Neuronal stem cell (in vitro differentiated cells): ENCODE measurements around the gene EPS8L3.

Experiments
- DNase-seq: peaks from one replicate; pipeline ENCODE4 v3.0.0-alpha.2; 2013; ENCODE audit warnings: low spot score
- H2AFZ ChIP-seq: one replicate; pipeline ENCODE4 v1.6.1; 2013; ENCODE audit warnings: mild to moderate bottlenecking, low read length, inconsistent platforms
- H2AK5ac ChIP-seq: 2 replicates; pipeline ENCODE4 v1.6.1; 2013; ENCODE audit warnings: low read depth, mild to moderate bottlenecking, inconsistent platforms, low read length, moderate library complexity, mixed read lengths
- H2BK120ac ChIP-seq: 2 replicates; pipeline ENCODE4 v1.6.1; 2013; ENCODE audit warnings: low read depth, mild to moderate bottlenecking, inconsistent platforms, low read length, moderate library complexity, mixed read lengths
- H2BK12ac ChIP-seq: one replicate; pipeline ENCODE4 v1.6.1; 2013; ENCODE audit warnings: low read length, inconsistent platforms
- H2BK15ac ChIP-seq: 2 replicates; pipeline ENCODE4 v1.6.1; 2013; ENCODE audit warnings: mild to moderate bottlenecking, low read length, inconsistent platforms, mixed read lengths
- H2BK5ac ChIP-seq: one replicate; pipeline ENCODE4 v1.6.1; 2013; ENCODE audit warnings: inconsistent platforms, mild to moderate bottlenecking, low read length, moderate library complexity
- H3K14ac ChIP-seq: one replicate; pipeline ENCODE4 v1.6.1; 2013; ENCODE audit warnings: low read length, inconsistent platforms
- H3K18ac ChIP-seq: 2 replicates; pipeline ENCODE4 v1.6.1; 2013; ENCODE audit warnings: low read length, inconsistent platforms
- H3K23ac ChIP-seq: 2 replicates; pipeline ENCODE4 v1.6.1; 2013; ENCODE audit warnings: low read depth, mild to moderate bottlenecking, mixed read lengths, low read length, inconsistent platforms; ENCODE audit not compliant: poor library complexity
- H3K27ac ChIP-seq: replicated peaks from 3 replicates; pipeline ENCODE4 v1.5.1; 2013; ENCODE audit warnings: low read length, inconsistent platforms
- H3K27me3 ChIP-seq, 3 experiments: 2 replicates each; pipeline ENCODE4 v1.6.1; 2013; ENCODE audit warnings: low read length in 3 of 3, mild to moderate bottlenecking in 2 of 3, inconsistent platforms in 1 of 3, low read depth in 1 of 3, mixed read lengths in 1 of 3, moderate library complexity in 1 of 3; ENCODE audit not compliant: control insufficient read depth in 3 of 3, insufficient read depth in 3 of 3
- H3K36me3 ChIP-seq, 2 donors: replicated peaks in 1 of 2; 2 replicates each; pipeline ENCODE4 v1.6.1; 2013; ENCODE audit warnings: low read length in 2 of 2; ENCODE audit not compliant: control insufficient read depth in 2 of 2, insufficient read depth in 2 of 2
- H3K4ac ChIP-seq: 2 replicates; pipeline ENCODE4 v1.6.1; 2013; ENCODE audit warnings: inconsistent platforms, mild to moderate bottlenecking, low read length, moderate library complexity
- H3K4me1 ChIP-seq, 2 donors: 1 replicate in 1 of 2; 2 replicates in 1 of 2; pipeline ENCODE4 v1.6.1; 2013; ENCODE audit warnings: low read length in 2 of 2, low read depth in 1 of 2; ENCODE audit not compliant: control insufficient read depth in 2 of 2, insufficient read depth in 1 of 2
- H3K4me2 ChIP-seq: one replicate; pipeline ENCODE4 v1.6.1; 2013; ENCODE audit warnings: mild to moderate bottlenecking, low read length, inconsistent platforms; ENCODE audit not compliant: insufficient read depth, poor library complexity, severe bottlenecking
- H3K4me3 ChIP-seq, 2 donors: 2 replicates each; pipeline ENCODE4 v1.5.1; 2013; ENCODE audit warnings: low read length in 2 of 2, mild to moderate bottlenecking in 2 of 2, inconsistent platforms in 1 of 2, moderate library complexity in 1 of 2
- H3K79me1 ChIP-seq: one replicate; pipeline ENCODE4 v1.6.1; 2013; ENCODE audit warnings: low read depth, mild to moderate bottlenecking, inconsistent platforms, low read length, moderate library complexity
- H3K9ac ChIP-seq: one replicate; pipeline ENCODE4 v1.6.1; 2013; ENCODE audit warnings: mild to moderate bottlenecking, low read depth, low read length, inconsistent platforms; ENCODE audit not compliant: poor library complexity
- H3K9me3 ChIP-seq, 2 donors: replicated peaks in 1 of 2; 2 replicates each; pipeline versions ENCODE3 to v1.6.1; 2013; ENCODE audit warnings: low read length in 2 of 2, mild to moderate bottlenecking in 2 of 2, inconsistent platforms in 1 of 2, low read depth in 1 of 2, mixed read lengths in 1 of 2, moderate library complexity in 1 of 2; ENCODE audit not compliant: control insufficient read depth in 2 of 2, insufficient read depth in 1 of 2
- H4K8ac ChIP-seq: one replicate; pipeline ENCODE4 v1.6.1; 2013; ENCODE audit warnings: low read depth, mild to moderate bottlenecking, inconsistent platforms, low read length, moderate library complexity
- H4K91ac ChIP-seq: one replicate; pipeline ENCODE4 v1.6.1; 2013; ENCODE audit warnings: low read length, low read depth, mild to moderate bottlenecking, inconsistent platforms; ENCODE audit not compliant: poor library complexity
- WGBS, 2 donors: extraction: QIAGEN DNeasy Blood & Tissue Kit; methylation state at CpG; one replicate each; pipeline ENCODE4 v1.1.7; 2013; ENCODE audit warnings: missing lambda C conversion rate in 2 of 2, mixed read lengths in 1 of 2; ENCODE audit not compliant: insufficient read length in 2 of 2, insufficient replicate concordance in 1 of 2; ENCODE audit errors: extremely low coverage in 2 of 2; 5-methylcytosine and 5-hydroxymethylcytosine counted together

EPS8L3 gene

DNA sequence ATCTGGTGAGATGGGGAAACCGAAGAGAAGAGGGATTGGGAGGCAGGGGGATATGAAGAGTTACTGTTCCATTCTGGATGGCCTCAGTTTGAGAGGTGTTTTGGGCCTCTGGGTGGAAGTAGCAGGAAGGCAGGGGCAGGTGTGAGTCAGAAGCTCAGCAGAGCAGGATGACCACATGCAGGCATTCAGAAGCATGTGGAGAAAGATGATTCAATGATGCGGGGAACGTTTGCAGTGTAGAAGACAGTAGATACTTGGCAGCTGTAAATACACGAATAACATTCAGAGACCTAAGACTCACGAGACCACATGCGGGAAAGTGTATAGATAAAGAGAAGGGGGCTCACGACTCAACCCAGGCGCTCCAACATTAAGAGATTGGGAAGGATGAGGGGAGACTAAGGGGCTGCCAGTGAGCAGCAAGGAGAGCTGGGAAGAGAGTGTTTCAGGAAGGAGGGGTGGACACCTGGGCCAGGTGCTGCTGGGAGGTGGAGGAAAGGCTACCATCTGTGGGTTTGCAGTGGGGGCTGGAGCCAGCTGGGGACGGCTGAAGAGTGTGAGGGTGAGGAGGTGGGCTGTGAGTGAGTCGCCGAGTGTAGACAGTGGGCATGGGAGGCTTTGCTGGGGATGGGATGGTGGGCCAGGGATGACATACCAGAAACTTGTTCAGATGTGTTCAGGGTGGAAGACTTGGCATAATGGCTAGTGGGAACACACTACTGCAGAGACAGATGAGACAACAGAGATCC lies 5.8 kb upstream of the EPS8L3 start:
- H2BK12ac ChIP-seq, result no peak overlapping the region
- no peak overlapping the region for H4K8ac ChIP-seq
- H3K18ac ChIP-seq, result peak overlapping the region; percentile 17
- H3K4me3 ChIP-seq, result no peak overlapping the region
- H2BK15ac ChIP-seq, result no peak overlapping the region
- no peak for DNase-seq
- no peak overlapping the region for H3K9ac ChIP-seq
- H3K23ac ChIP-seq, result no peak overlapping the region
- peaks cover 0 to 62% (median 0%) of the 10 kb centered on the region in 3 experiments for H3K27me3 ChIP-seq
- H3K36me3 ChIP-seq, result no peaks in the 10 kb centered on the region
- H4K91ac ChIP-seq, result no peak overlapping the region
- no peaks in the 10 kb centered on the region for H3K9me3 ChIP-seq
- no peak overlapping the region for H3K4ac ChIP-seq
- H2BK120ac ChIP-seq, result no peak overlapping the region
- WGBS, 2 donors, result no CpG with 5 or more reads among the region's 11 CpGs
- H2AK5ac ChIP-seq, result peak overlapping the region; percentile 38
- H2BK5ac ChIP-seq, result no peak overlapping the region
- H3K4me1 ChIP-seq, result peaks cover 0 to 1% of the 10 kb centered on the region in 2 donors
- no peak overlapping the region for H3K27ac ChIP-seq
- H3K79me1 ChIP-seq, result no peaks in the 10 kb centered on the region
- no peak overlapping the region for H3K4me2 ChIP-seq
- H2AFZ ChIP-seq, result no peak overlapping the region
- peak overlapping the region; percentile 89 for H3K14ac ChIP-seq

DNA sequence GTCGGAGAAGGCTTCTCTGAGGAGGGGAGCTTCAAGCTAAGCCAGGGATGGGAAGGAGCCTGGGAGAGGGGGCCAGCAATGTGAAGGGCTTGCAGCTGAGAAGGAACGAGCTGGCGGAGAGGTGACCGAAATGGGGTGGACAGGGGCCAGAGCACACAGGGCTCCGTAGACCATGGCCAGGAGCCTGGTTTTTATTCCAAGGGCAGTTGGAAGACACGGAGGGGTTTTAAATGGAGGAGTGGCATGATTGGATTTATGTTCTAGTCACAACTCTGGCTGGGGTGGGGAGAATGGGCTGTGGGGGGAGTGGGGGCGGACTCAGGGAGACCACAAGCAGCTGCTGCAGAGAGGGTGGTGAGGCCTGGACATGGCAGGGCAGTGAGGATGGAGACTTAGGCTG lies 5.1 kb upstream of the EPS8L3 start:
- Histone ChIP-seq H3K4ac (no peak overlapping the region), H2BK12ac (no peak overlapping the region), H3K23ac (peak overlapping the region; percentile 36), H3K36me3 (no peaks in the 10 kb centered on the region), H3K14ac (no peak overlapping the region), H3K4me2 (no peak overlapping the region), H4K91ac (no peak overlapping the region), H3K27me3 (peaks cover 0 to 67% (median 0%) of the 10 kb centered on the region in 3 experiments), H3K18ac (no peak overlapping the region), H3K79me1 (no peaks in the 10 kb centered on the region), H3K9ac (no peak overlapping the region), H2BK5ac (no peak overlapping the region), H2AFZ (no peak overlapping the region), H3K9me3 (no peaks in the 10 kb centered on the region), H2BK15ac (no peak overlapping the region), H2AK5ac (peak overlapping the region; percentile 32), H3K4me1 (peaks cover 0 to 1% of the 10 kb centered on the region in 2 donors), H4K8ac (no peak overlapping the region), H2BK120ac (no peak overlapping the region), H3K27ac (no peak overlapping the region), H3K4me3 (no peak overlapping the region)
- WGBS, 2 donors, result no CpG with 5 or more reads among the region's 7 CpGs
- DNase-seq, result no peak

DNA sequence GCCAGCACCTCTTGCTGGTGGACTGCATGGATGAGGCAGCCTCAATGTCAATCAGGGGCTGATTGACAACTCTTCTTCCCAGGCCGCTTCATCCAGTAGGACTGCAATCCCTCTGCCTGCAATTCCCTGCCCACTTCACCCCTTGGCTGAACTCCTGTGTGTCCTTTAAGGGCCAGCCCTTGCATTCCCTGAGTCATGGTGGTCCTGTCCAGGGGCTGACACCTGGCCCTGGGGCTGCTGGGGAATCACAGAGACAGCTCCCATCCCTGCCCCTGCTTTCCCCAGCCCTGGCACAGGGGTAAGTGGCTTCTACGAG lies 4.6 kb upstream of the EPS8L3 start:
- Histone ChIP-seq H3K79me1 (no peaks in the 10 kb centered on the region), H3K23ac (no peak overlapping the region), H3K4ac (no peak overlapping the region), H2BK5ac (no peak overlapping the region), H2AFZ (no peak overlapping the region), H3K4me3 (no peak overlapping the region), H3K36me3 (no peaks in the 10 kb centered on the region), H4K91ac (no peak overlapping the region), H2AK5ac (no peak overlapping the region), H2BK120ac (no peak overlapping the region), H3K27ac (no peak overlapping the region), H2BK15ac (no peak overlapping the region), H3K14ac (no peak overlapping the region), H3K4me1 (peaks cover 0 to 1% of the 10 kb centered on the region in 2 donors), H4K8ac (no peak overlapping the region), H3K9ac (no peak overlapping the region), H3K18ac (no peak overlapping the region), H2BK12ac (no peak overlapping the region), H3K4me2 (no peak overlapping the region), H3K27me3 (peaks cover 0 to 68% (median 0%) of the 10 kb centered on the region in 3 experiments), H3K9me3 (no peaks in the 10 kb centered on the region)
- DNase-seq, result no peak
- no CpG with 5 or more reads among the region's 2 CpGs for WGBS, 2 donors

DNA sequence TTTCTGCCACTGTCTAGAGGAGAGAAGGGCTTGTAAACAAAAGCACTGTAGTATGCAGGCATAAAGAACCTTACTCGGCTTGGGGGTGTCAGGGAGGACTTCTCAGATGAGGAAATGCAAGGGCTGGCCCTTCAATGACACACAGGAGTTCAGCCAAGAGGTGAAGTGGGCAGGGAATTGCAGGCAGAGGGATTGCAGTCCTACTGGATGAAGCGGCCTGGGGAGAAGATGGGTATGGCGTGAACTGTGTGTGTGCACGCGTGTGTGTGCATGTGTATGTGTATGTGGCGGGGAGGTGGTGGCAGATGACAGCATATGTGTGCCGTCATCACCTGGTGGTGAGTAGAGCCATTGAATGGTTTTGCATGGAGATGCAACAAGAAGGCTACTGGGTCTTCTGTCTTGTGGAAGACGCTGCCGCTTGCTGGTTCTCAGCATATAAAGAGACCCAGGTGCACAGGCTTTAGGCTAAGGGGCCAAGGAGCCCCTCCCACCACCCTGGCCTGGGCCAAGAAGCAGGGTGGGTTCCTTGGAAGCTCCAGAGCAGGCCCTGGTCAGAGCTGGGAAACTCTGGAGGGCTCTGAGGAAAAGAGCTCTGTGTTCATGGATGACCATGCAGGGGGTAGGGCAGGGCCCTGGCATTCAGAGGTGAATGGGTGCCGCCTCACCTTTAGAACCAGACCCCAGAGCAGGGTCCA lies 4.1 kb upstream of the EPS8L3 start:
- no peak overlapping the region for H2BK5ac ChIP-seq
- H3K9me3 ChIP-seq, result no peaks in the 10 kb centered on the region
- whole genome bisulfite sequencing, 2 donors, result no CpG with 5 or more reads among the region's 10 CpGs

More for the DNA sequence above, 4.1 kb upstream of the EPS8L3 start:
- H3K4me3 ChIP-seq, result no peak overlapping the region
- H3K27ac ChIP-seq, result no peak overlapping the region
- no peak overlapping the region for H3K14ac ChIP-seq
- H3K79me1 ChIP-seq, result no peaks in the 10 kb centered on the region
- peaks cover 0 to 68% (median 0%) of the 10 kb centered on the region in 3 experiments for H3K27me3 ChIP-seq
- H4K8ac ChIP-seq, result no peak overlapping the region
- no peak overlapping the region for H2BK120ac ChIP-seq
- H3K4me1 ChIP-seq, result peaks cover 0 to 1% of the 10 kb centered on the region in 2 donors
- no peak overlapping the region for H3K9ac ChIP-seq
- H3K4me2 ChIP-seq, result no peak overlapping the region
- no peak overlapping the region for H3K4ac ChIP-seq
- DNase-seq, result no peak
- H3K23ac ChIP-seq, result peak overlapping the region; percentile 61
- no peak overlapping the region for H4K91ac ChIP-seq
- H3K36me3 ChIP-seq, result no peaks in the 10 kb centered on the region
- no peak overlapping the region for H2BK12ac ChIP-seq
- H2AFZ ChIP-seq, result no peak overlapping the region
- H2AK5ac ChIP-seq, result no peak overlapping the region
- H2BK15ac ChIP-seq, result no peak overlapping the region
- no peak overlapping the region for H3K18ac ChIP-seq
